ENCODE measurements around the gene IL34. TPM values are rescaled to one million over a fixed set of nuclear protein-coding genes. Genes with fewer than 3 reads are reported as not detected.
A peak's percentile ranks its signal among the peaks of the same experiment; 100 is the strongest.

IL34 gene
- total and polyA plus RNA-seq, 2 experiments from 2014 or later, result 4.3 to 6.6 TPM

DNA sequence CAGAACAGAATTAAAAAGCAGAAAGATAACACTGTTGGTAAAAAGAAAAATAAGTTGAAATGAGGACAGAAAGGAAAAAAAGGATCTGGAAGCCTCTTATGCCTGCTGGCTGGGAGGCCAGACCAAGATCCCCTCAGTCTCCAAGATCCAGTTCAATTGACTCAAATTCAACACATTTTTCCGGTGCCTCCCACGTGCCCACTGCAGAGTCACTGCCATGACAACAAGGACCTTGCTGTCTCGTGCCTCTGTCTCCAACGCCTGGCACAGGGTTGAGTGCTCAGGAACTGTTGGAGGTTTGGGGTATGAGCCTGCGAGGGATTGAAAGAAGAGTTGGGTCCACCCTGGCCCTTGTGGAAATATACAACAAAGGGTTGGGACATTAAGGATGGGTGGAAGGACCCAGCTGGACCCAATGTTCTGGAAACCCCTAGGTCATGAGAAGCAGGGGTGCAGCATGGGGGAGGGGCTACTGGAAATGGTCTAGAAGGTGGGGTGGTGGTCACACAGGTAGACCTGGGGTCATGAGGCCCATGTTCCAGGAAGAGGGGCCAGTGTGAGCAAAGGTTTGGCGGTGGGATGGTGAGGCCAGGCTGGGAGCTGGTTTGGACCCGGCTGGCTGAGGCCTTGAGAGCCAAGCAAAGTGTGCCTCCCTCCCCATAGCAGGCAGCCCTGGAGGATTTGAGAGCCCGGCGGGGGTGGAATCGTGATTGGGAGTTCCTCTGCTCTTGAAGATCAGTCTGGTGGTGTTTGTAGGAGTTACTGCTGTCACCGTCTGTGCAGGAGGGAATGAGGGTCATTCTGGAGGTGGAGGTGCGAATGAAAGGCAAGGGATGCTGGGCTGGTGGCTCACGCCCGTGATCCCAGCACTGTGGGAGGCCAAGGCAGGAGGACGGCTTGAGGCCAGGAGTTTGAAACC lies 1.3 kb downstream of the IL34 start:
- Mint-ChIP-seq H3K4me3 (no peak overlapping the region), H3K36me3 (ENCODE audit: low read depth) (peaks cover 18% of the 10 kb centered on the region), H3K27ac (peak overlapping the region; percentile 66; the same call in 1 of the 2 replicates), H3K27me3 (ENCODE audit: insufficient read depth, low read depth, poor library complexity) (peaks cover 3% of the 10 kb centered on the region), H3K4me1 (peaks cover 13% of the 10 kb centered on the region), H3K9me3 (peaks cover 12% of the 10 kb centered on the region)
- Histone ChIP-seq H3K9me2 (ENCODE audit: insufficient read depth) (no peaks in the 10 kb centered on the region), H3K27me3 (ENCODE audit: insufficient read depth) (no peaks in the 10 kb centered on the region), H3F3A (replicated peaks; ENCODE audit: low read depth) (no peaks in the 10 kb centered on the region), H3K36me3 (ENCODE audit: insufficient read depth) (no peaks in the 10 kb centered on the region), H3K27ac (ENCODE audit: low read depth) (no peak overlapping the region), H3K4me1 (ENCODE audit: insufficient read depth) (no peaks in the 10 kb centered on the region), H3K4me2 (no peak overlapping the region), H3K4me3 (no peak overlapping the region), H3K79me2 (replicated peaks; ENCODE audit: insufficient read depth) (no peaks in the 10 kb centered on the region), H4K20me1 (replicated peaks; ENCODE audit: insufficient read depth) (no peaks in the 10 kb centered on the region), H2AFZ (no peak overlapping the region)
- DNase-seq (ENCODE audit: low spot score), result no peak
- ATAC-seq, result no peak
- no peak for TF ChIP-seq EZH2 (IDR thresholded peaks at IDR 0.05; ENCODE audit: low read depth, unreplicated experiment)

DNA sequence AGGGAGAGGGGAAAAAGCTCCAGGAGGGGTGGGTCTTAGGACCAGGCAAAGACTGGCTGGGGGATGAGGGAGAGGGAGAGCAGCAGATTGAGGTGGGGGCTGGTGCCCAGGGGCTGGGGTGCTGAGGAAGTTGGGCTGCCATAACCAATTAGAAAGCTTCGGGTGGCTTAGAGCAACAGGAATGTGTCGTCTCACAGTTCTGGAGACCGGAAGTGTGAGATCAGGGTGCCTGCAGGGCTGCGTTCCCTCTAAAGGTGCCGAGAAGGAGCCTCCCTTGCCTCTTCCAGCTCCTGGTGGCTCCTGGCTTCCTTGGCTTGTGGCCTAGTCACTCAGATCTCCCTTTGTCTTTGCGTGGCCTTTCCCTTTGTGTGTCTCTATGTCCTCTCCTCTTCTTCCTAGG lies 2.2 kb downstream of the IL34 start:
- no peaks in the 10 kb centered on the region for H3F3A ChIP-seq (replicated peaks; ENCODE audit: low read depth)
- Mint-ChIP-seq H3K27ac (no peak overlapping the region), H3K4me3 (no peak overlapping the region), H3K36me3 (ENCODE audit: low read depth) (peaks cover 18% of the 10 kb centered on the region), H3K9me3 (peaks cover 12% of the 10 kb centered on the region), H3K27me3 (ENCODE audit: insufficient read depth, low read depth, poor library complexity) (peaks cover 3% of the 10 kb centered on the region), H3K4me1 (peaks cover 14% of the 10 kb centered on the region)
- no peak overlapping the region for H3K27ac ChIP-seq (ENCODE audit: low read depth)
- H3K4me3 ChIP-seq, result no peak overlapping the region
- H3K4me2 ChIP-seq, result no peak overlapping the region
- ATAC-seq (no peak), DNase-seq (ENCODE audit: low spot score) (no peak)
- no peak overlapping the region for H2AFZ ChIP-seq
- H3K27me3 ChIP-seq (ENCODE audit: insufficient read depth), result no peaks in the 10 kb centered on the region
- H3K4me1 ChIP-seq (ENCODE audit: insufficient read depth), result no peaks in the 10 kb centered on the region
- H3K9me2 ChIP-seq (ENCODE audit: insufficient read depth), result no peaks in the 10 kb centered on the region
- H3K36me3 ChIP-seq (ENCODE audit: insufficient read depth), result no peaks in the 10 kb centered on the region
- H4K20me1 ChIP-seq (replicated peaks; ENCODE audit: insufficient read depth), result no peaks in the 10 kb centered on the region
- no peaks in the 10 kb centered on the region for H3K79me2 ChIP-seq (replicated peaks; ENCODE audit: insufficient read depth)
- TF ChIP-seq, protein P1, sequence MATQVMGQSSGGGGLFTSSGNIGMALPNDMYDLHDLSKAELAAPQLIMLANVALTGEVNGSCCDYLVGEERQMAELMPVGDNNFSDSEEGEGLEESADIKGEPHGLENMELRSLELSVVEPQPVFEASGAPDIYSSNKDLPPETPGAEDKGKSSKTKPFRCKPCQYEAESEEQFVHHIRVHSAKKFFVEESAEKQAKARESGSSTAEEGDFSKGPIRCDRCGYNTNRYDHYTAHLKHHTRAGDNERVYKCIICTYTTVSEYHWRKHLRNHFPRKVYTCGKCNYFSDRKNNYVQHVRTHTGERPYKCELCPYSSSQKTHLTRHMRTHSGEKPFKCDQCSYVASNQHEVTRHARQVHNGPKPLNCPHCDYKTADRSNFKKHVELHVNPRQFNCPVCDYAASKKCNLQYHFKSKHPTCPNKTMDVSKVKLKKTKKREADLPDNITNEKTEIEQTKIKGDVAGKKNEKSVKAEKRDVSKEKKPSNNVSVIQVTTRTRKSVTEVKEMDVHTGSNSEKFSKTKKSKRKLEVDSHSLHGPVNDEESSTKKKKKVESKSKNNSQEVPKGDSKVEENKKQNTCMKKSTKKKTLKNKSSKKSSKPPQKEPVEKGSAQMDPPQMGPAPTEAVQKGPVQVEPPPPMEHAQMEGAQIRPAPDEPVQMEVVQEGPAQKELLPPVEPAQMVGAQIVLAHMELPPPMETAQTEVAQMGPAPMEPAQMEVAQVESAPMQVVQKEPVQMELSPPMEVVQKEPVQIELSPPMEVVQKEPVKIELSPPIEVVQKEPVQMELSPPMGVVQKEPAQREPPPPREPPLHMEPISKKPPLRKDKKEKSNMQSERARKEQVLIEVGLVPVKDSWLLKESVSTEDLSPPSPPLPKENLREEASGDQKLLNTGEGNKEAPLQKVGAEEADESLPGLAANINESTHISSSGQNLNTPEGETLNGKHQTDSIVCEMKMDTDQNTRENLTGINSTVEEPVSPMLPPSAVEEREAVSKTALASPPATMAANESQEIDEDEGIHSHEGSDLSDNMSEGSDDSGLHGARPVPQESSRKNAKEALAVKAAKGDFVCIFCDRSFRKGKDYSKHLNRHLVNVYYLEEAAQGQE (IDR thresholded peaks at IDR 0.05; ENCODE audit: unreplicated experiment), result no peak
- no peak for TF ChIP-seq ZNF331 (CRISPR knock-in tag; IDR thresholded peaks at IDR 0.05; ENCODE audit: low read depth)
- TF ChIP-seq STAT1 (IDR thresholded peaks at IDR 0.05; ENCODE audit: unreplicated experiment), result no peak
- TF ChIP-seq POLR2AphosphoS5 (IDR thresholded peaks at IDR 0.05; ENCODE audit: low read depth), result no peak
- no peak for TF ChIP-seq ZNF114 (CRISPR knock-in tag; IDR thresholded peaks at IDR 0.05)
- TF ChIP-seq CREB1 (CRISPR knock-in tag; IDR thresholded peaks at IDR 0.05; ENCODE audit: low read depth), result no peak
- TF ChIP-seq EZH2phosphoT487 (IDR thresholded peaks at IDR 0.05; ENCODE audit: unreplicated experiment), result no peak
- TF ChIP-seq, protein P2, sequence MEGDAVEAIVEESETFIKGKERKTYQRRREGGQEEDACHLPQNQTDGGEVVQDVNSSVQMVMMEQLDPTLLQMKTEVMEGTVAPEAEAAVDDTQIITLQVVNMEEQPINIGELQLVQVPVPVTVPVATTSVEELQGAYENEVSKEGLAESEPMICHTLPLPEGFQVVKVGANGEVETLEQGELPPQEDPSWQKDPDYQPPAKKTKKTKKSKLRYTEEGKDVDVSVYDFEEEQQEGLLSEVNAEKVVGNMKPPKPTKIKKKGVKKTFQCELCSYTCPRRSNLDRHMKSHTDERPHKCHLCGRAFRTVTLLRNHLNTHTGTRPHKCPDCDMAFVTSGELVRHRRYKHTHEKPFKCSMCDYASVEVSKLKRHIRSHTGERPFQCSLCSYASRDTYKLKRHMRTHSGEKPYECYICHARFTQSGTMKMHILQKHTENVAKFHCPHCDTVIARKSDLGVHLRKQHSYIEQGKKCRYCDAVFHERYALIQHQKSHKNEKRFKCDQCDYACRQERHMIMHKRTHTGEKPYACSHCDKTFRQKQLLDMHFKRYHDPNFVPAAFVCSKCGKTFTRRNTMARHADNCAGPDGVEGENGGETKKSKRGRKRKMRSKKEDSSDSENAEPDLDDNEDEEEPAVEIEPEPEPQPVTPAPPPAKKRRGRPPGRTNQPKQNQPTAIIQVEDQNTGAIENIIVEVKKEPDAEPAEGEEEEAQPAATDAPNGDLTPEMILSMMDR (conservative IDR thresholded peaks at IDR 0.05; ENCODE audit: low read depth in 2 of 2), result no peak
- TF ChIP-seq, protein P3, sequence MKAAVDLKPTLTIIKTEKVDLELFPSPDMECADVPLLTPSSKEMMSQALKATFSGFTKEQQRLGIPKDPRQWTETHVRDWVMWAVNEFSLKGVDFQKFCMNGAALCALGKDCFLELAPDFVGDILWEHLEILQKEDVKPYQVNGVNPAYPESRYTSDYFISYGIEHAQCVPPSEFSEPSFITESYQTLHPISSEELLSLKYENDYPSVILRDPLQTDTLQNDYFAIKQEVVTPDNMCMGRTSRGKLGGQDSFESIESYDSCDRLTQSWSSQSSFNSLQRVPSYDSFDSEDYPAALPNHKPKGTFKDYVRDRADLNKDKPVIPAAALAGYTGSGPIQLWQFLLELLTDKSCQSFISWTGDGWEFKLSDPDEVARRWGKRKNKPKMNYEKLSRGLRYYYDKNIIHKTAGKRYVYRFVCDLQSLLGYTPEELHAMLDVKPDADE (IDR thresholded peaks at IDR 0.05), result no peak
- TF ChIP-seq EZH2 (IDR thresholded peaks at IDR 0.05; ENCODE audit: low read depth, unreplicated experiment), result no peak
- TF ChIP-seq NANOG (IDR thresholded peaks at IDR 0.05; ENCODE audit: borderline replicate concordance), result no peak
- no peak for TF ChIP-seq JUNB (IDR thresholded peaks at IDR 0.05; ENCODE audit: unreplicated experiment)

All from GM23338 (cell line).